ENCODE data around the gene DMD.

DMD gene

DNA sequence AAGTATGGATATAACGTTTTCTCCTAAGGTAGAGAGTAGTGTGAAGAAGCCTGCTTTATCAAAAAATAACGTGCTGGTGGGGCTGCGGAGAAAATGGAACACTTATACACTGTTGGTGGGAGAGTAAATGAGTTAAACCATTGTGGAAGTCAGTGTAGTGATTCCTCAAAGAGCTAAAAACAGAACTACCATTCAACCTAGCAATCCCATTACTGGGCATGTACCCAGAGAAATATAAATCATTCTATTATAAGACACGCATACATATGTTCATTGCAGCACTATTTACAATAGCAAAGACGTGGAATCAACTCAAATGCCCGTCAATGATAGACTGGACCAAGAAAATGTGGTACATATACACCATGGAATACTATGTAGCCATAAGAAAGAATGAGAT is 196.4 kb downstream of the DMD start:
- no peak for DNase-seq

DNA sequence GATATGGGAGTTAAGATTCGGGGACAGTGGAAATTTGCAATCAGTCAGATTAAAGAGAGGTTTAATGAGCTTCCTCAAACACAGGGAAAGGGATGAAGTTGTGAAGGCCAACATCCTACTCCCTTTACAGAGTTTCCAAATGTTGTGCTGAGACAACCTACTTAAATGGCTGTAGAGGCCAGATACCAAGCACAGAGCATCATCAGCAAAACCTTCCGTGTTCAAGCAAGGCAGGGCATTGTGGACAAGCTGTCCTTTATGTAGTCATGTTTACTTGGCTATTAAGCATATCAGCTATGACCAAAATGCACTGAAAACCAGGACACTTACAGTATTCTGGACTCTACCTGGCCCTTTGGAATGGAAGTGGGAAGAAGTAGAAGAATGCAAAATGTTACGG is 197.3 kb downstream of the DMD start:
- DNase-seq = no peak

DNA sequence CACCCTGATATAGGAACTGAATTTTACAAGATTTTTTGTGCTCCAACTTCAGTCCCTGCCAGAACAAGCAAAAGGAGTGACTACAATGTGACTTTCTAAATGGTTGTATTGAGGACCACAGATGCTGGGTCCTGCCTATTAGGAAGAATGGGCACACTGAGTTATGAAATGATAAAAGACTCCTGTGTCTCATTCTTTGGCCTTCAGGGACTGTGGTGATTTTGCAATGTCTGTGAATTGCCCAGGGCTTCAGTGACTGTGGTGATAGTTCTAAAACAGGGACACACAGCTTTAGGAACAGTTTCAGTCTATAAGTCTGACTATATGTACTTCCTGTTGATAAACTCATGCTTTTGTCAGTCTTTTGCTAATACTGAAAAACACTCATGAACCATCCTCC is 210.2 kb downstream of the DMD start:
- DNase-seq = no peak

DNA sequence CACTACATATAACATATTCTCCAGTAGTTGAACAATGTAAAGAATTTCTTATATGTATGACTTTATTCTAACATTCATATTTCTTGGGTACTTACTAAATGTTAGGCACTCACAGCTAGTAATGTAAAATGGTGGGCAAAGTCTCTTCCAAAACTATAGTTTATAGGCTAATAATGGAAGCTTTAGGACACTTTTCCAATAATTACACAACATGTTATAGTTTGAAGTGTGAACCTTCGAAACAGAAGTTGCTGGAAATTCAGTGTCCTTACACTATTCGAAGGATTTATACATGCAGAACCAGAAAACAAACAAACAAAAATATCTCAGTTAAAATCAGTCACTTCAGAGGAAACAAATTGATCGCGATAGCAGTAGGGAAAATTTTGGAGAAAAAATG is 212.6 kb downstream of the DMD start:
- no peak for DNase-seq

DNA sequence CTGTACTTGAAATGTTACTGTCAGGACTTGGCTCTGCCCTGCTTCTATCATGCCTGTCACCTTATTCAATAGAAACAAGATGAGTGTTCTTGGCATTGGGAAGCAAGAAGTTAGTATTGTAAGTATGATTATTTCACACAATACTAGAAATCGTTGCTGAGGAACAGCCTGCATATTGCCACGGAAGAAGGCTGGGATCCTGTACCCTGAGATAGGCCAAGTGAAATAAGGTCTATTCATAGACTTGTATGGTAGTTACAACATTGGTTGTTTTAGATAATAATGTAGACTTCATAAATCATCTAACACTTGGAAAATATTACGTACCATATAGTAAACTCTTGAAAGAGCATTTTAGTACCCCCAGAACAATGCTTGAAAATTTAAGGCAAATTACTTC is 215.9 kb downstream of the DMD start:
- no peak for DNase-seq

DNA sequence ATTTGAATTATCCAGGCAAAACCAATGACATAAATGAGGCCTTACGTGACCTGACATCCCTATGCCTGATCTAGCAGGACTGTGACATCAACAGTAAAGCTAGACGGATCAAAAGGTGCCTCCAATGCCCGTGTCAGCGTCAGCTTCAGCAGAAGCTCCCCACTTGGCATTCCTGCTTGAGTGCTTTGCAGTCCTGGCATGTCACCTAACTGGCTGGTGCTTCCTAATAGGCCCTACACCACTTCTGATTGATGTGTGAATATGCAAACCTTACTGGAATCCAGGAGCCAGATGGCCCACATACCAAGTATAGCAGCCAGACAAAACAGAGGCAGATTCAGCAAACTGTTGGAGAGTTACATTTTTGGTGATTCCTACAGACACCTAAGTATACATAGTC is 224.2 kb downstream of the DMD start:
- DNase-seq = no peak

DNA sequence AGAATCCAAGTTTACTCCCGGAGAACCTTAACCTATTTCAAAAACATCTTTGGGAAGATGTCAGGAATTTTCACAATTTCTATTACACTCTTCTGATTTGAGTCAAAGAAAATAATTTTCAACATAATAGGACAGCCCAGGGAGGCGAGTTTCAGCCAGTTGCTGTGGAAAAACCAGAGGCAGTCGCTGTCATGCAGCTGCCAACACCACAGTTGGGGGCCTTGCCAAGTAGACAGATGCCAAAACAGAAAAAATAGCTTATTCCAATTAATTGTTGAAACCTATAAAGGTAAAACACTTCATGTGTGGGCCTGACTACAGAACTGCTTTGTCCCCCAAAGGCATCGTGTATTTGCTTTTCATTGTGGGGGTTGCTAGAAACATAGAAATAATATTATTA is 225.8 kb downstream of the DMD start:
- DNase-seq = peak in 1 of 2 donors; percentile 1

DNA sequence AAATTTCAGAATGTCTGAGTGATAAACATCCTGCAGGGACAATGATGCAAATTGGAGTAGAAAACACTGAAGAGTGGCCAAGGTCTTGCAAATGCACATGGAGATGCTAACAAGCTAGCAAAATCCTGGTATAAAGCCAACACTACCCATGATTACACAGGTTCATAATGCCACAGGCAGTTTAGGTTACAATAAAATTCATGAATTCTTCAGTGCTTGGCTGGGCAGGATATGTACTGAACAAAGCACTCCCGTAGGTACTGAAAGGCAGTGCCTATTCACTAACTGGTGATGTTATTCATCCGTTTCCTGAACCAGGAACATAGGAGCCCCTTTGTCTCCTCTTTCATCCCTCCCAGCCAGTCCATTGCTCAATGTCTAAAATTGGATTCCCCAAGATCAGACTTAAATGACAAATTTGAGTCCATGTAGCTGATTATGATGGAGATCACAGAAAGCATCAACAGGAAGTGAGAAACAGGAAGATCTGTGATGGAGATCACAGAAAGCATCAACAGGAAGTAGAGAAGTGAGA is 244.5 kb downstream of the DMD start:
- DNase-seq = no peak

DNA sequence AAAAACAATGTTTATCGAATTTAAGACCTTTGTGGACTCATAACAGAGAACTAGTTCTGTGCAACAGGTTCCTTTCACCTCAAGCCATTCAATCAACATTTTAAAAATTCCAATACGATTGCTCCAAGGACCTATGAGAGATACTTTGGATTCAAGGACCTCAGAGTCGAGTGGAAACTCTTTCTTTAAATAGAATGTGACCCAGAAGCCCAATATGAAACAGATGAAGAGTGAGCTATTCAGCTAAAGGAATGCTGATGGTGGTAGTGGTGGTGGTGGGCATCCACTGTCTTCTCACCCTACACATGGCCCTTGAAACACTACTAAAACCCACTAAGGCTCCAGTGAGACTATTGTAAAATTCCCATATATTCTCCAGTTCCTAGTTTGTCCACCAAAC is 257.2 kb downstream of the DMD start:
- no peak for DNase-seq

DNA sequence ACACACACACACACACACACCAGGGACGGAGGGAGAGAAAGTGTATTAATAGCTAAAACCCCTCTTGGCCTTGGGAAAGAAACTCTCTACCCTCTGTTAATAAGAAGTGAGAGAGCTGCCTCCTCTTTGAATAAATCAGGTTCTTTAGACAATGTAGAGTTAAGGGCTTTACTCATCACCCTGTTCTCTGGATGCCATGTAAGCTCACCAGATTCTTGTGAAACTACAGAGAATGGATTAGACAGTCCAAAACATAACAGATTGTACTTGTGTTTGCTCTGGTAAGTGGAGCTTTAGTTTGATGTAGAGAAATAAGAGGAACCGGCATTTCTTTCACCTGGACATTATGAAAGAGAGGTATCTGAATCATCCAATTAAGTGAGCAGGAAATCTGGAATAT is 263.2 kb downstream of the DMD start:
- no peak for DNase-seq

DNA sequence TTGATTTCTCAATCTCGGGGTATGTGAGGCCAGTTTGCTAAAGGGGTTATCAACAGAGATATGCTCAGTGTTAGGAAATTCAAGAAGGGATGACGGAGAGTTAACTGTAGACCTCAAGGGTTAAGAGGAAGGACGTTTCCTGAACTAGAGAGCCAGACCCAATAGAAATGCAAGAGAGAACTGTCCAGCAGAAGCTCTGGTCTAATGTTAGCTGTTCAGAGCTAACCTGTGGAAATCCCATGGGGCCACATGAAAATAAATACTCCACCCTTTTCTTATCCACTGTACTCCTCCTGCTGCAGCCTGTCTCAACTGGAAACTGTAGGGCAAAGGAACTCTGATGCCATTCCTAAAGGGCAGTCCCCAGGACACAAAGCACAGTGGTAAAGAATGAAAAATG is 274.3 kb downstream of the DMD start:
- no peak for DNase-seq

DNA sequence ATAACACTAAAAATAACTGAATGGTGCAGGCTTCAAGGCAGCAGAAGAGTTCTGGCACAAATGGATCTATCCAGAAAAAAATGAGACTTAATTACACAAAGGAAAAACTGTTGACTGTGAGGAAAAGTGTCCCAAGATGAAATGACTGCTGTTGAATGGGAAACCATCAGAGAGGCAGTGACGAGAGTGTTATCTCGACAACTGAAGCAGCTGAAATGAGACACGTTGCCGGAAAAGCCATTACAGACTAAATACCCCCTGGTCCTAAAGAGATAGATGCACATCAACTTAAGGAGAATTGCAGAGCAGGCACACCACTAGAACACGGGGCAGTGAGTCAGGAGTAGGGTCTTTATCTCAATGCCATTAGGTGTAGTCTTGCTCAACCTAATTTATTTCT is 277.8 kb downstream of the DMD start:
- DNase-seq = no peak

DNA sequence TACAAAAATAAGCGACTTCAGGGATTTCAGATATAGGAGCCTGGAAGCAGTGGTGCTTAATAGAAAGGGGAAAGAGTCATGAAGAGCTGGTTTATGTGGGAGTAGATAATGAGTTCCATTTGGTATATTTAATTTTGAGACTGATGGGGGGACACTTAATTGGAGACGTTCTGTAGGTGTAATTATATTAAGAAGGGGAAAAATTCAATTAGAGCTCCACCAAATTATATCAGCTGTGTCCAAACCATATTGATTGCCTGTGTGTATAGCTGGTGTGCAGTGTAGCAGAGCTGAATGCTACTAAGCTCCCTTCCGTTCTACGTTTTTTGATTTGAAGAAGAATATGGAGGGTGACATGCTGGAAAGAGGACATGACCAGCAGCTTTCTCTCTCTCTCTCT is 282.3 kb downstream of the DMD start:
- no peak for DNase-seq

DNA sequence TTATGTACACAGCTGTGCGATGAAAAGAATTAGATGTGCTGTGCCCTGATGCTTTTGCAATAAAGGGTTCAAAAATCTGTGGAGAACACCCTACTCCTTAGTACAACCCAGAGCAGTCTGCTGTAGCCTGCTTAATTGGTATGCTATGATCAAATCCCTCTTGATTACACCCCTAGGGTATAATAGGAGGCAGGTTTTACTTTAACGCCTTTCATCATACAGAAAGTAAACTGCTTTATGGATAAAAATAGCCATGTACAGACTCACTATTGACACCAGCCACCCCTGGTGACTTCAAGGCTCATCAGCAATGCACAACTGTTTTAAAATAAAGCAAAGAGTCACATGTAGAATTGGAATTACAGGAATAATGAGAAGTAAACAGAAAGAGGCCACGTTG is 315.3 kb downstream of the DMD start:
- DNase-seq = no peak

DNA sequence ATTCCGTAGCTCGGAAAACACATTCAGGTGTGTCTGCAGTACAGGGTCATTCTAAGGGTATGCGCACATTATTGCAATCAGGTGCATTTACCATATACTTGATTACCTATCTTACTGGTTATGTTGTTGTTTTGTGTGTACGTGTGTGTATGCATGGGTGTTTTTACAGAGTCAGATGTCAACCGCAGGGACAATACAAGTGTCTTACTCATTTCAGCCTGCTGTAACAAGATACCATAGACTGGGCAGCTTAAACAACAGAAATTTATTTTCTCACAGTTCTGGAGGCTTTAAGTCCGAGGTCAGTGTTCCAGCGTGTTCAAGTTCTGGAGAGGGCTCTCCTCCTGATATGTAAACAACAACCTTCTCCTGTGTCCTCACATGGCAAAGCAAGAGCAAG is 316.7 kb downstream of the DMD start:
- DNase-seq = no peak

DNA sequence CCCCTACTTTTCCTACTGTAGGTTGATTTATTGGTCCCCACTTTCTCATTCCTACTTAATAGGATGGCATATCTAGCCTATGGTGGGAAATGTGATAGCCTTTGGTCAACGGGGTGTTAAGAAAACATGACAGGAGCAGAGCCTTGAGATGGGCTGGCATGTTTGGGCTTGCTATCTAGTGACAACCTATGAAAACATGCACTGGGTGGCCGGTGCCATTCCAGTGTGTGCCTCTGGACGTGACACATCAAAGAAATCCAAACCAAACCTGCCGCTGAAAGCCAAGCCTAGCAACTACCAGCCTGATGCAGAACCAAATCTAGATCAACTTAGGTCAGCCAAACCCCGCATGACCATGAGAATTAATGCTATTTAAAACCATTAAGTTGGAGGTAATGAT is 317.6 kb downstream of the DMD start:
- no peak for DNase-seq

DNA sequence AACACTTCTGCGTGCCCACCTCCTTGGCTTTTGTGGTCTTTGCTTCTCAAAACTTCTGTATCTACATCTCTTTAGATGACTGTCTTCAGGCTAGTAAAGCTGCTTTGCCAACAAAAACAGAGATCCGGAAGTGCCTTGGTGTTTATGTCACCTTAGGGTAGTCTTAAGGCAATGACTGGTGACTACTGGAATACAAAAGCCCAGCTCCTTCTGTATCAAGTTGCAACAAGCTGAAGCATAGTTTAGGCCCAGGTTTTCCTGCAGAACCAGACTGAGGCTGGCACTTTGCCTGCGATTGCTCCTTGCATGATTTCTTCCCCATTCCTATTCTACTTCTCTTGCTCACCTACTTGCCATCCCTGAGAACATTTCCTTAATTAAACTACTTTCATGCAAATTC is 333.8 kb downstream of the DMD start:
- no peak for DNase-seq

DNA sequence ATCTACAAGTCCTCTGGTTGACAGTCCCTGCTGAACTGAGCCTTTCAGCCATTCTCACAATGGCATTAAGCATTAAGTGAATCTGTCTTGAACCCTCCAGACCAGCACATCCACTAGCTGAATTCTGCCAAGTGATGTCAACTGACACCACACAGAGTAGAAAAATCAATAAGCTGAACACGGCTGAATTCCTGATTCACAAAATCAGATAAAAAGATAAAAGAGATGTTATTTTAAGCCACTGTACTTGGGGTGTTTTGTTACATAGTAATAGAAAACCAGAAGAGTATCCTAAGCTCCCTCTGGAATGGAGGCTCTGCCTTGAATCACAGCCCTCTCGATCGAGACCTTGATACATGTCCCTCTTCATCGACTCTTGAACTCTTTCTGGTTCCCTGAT is 336.5 kb downstream of the DMD start:
- DNase-seq = no peak

DNA sequence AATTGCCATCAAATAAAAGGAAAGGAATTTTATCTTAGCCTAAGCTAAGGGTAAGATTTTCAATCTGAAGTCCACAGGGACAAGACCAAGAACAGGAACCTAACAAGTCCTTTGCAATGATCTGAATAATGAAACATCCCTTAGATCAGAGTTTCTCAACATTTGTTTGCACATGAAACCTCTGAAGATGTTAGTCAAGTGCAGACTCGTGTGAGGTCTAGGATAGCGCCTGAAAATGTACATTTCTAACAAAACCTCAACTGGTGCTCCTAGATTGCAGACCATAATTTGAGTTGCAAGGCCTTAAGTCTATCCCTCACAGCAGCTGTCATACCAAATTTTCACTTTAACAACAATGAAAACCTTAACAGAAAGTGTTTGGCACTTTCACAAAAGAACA is 337.6 kb downstream of the DMD start:
- no peak for DNase-seq

DNA sequence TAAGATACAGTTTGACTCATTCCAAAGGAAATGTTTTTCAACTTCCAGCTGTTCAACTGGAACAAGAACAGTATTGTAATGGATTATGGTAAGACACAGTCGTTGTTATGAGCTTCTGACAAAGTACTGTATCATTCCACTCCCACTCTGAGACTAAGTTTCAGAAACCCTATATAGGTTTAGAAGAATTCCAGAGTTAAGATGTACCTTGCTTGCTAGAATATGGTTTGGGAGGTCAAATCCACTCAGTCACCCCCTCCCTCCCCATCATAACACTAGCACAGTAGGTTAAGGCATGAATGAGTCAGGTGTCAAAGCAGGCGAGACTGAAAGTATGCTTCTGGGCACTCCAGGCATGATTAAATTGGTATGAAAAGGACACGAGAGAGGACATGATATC is 339.7 kb downstream of the DMD start:
- DNase-seq = no peak

DNA sequence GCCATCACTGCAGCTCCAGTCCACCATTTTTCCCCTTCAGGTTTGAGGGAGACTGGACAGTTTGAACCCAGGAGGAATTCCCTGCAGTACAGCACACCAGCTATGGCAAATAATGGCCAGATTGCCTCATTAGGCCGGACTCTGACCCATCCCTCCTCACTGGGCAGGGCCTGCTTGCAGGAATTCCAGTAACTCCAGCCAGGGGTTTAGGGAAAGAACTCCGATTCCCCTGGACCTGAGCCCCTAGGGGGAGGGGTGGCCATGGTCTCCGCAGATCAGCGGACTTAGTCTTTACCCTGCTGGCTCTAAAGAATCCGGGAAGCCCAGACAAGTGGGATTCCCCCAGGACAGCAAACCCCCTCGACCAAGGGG is 342.8 kb downstream of the DMD start:
- no peak for DNase-seq

DNA sequence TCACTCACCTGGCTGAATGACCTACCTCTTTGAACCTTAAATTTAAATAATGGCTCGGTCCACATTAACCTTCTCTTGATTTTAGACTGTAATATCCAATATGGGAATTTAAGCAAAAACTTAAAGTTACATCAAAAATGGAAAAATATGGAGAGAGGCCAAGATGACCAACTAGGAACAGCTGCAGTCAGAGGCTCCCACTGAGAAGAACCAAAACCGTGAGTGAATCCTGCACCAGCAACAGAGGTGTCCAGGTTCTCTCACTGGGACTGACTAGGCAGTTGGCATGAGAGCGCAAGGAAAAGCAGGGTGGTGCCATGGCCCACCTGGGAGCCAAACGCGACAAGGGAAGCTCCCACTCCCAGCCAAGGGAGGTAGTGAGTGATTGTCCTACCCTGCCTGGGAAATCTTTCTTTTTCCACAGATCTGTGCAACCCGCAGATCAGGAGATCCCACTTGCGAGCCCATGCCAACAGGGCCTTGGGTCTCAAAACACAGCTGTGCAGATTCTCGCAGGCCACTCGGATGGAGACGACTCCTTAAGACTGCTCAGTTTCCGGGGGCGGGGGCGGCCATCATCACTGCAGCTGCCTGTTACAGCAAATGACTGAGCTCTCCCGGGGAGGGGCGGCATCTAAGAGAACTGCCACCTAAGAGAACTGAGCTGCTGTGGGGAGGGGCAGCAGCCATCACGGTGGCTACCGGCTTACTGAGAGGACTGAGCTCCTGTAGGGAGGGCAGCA is 343.4 kb downstream of the DMD start:
- DNase-seq = no peak

DNA sequence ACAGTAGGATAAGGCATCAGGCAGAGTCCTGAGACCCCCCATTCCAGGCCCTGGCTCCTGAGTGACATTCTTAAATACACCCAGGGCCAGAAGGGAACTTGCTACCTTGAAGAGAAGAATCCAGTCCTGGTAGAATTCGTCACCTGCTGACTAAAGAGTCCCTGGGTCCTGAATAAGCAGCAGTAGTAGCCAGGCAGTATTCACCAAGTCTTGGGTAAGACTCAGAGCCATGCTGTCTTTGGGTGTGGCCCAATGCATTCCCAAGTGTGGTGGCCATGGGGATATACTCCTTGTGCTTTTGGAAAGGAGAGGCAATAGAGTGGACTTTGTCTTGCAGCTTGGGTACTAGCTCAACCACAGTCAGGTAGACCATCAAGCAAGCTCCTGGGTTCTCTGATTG is 359.1 kb downstream of the DMD start:
- DNase-seq = no peak

DNA sequence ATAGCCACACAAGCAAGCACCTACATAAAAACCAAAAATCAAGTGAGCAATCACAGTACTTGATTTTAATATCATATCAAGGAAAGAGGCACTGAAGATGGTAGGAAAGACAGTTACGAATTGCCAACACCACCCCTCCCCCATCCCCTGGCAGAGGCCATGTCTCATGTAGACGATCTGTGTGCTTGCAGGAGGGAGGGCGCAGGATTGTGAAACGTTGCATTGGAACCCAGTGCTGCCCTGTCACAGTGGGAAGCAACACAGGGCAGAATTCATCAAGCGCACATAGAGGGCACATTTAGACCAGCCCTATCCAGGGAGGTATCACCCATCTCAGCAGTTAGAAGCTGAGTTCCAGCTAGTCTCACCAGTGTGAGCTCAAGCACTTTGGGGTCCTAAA is 359.8 kb downstream of the DMD start:
- no peak for DNase-seq

DNA sequence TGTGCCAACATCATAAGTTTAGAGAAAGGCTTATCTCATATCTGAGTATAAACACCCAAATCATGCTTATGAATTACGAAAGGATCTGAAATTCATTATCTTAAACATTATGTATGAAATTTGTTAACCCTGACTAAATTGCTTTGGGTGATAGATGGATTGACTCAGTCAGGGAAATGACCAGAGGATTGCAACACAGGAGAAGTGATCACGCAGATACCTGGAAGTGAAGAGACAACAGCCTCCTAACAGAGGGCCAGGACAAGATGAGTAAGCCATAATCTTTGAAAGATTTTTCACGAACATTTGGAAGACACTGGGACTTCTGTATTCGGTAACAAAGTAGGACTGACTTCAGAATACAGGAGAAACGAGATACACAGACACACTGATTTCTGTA is 363.4 kb downstream of the DMD start:
- no peak for DNase-seq

DNA sequence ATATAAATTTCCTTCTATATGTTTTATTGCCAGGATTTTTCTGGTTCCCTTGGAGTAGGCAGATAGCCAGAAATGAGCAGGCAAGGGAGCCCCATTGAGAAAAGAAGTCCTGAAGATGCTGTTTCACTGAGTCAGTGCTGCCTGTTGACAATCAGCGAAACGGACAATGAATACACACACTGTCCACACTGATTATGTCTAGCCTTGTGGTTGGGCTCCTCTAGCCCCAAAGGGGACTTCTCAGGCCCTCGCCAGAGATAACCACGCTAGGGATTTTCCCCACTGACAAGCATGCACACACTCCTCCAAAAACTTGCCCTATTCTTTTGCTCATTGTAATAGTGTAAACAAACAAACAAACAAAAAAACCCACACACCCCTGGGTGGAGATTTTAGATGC is 369.3 kb downstream of the DMD start:
- DNase-seq = no peak
